Measurements from ENCODE around the gene SLC39A10.

Gene SLC39A10

DNA sequence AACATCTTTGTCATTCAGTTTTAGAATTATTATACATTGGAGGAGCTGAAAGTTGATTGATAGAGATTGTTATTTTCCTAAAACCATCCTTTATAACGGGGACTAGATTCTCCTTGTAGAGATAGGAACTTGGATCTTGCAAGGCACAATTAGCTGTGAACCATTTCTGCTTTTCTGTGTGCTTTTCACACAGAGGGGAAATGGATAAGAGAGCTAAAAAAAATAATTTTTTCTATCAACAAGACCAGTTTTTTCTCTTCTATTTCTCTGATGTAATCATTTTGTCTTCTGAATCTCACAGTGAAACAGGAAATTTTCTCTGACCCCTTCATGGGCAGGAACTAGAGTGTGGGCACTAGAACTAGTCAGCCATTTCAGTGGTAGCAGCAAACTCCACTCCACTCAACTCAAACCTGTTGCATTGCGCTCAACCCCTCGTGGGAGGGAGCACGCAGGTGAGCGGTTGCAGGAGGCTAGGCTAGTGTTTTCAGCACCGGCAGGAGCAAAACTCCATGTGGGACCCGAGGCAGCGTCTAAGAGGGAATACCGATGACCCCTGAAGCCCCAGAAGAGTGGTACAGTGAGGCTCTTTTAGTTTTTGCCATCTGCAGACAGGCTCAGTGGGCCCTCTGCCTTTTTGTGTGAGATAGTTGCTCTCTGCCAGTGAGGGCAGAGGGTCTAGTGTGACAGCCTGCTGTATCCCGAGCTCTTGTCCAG is 24.0 kb upstream of the SLC39A10 start:
- no peak overlapping the region for H3K4me3 ChIP-seq (replicated peaks; ENCODE audit: low read depth, low read length)
- TF ChIP-seq, protein P1, sequence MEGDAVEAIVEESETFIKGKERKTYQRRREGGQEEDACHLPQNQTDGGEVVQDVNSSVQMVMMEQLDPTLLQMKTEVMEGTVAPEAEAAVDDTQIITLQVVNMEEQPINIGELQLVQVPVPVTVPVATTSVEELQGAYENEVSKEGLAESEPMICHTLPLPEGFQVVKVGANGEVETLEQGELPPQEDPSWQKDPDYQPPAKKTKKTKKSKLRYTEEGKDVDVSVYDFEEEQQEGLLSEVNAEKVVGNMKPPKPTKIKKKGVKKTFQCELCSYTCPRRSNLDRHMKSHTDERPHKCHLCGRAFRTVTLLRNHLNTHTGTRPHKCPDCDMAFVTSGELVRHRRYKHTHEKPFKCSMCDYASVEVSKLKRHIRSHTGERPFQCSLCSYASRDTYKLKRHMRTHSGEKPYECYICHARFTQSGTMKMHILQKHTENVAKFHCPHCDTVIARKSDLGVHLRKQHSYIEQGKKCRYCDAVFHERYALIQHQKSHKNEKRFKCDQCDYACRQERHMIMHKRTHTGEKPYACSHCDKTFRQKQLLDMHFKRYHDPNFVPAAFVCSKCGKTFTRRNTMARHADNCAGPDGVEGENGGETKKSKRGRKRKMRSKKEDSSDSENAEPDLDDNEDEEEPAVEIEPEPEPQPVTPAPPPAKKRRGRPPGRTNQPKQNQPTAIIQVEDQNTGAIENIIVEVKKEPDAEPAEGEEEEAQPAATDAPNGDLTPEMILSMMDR (IDR thresholded peaks at IDR 0.05; ENCODE audit: insufficient read depth, low read length, poor library complexity, severe bottlenecking): no peak
- no peak for DNase-seq (ENCODE audit: extremely low read depth, insufficient read length)

DNA sequence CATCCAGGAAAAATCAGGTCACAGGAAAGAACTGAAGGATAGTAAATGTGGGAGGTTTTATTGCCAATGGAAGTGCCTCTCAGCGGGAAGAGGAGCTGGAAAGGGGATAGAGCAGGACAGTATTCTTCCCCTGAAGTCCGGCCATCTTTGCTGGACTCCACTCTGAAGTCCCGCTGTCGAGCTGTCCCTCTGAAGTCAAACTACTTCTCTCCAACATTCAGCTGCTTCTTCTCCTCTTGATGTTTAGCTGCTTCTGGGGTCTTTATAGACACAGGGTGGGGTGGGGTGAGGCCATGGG is 23.5 kb upstream of the SLC39A10 start:
- TF ChIP-seq, protein P1 (IDR thresholded peaks at IDR 0.05; ENCODE audit: insufficient read depth, low read length, poor library complexity, severe bottlenecking): no peak
- DNase-seq (ENCODE audit: extremely low read depth, insufficient read length): no peak
- no peaks in the 10 kb centered on the region for H3K36me3 ChIP-seq (ENCODE audit: control insufficient read depth, insufficient read depth, low read length)
- H3K4me3 ChIP-seq (replicated peaks; ENCODE audit: low read depth, low read length): no peak overlapping the region
- H3K27me3 ChIP-seq (replicated peaks; ENCODE audit: control insufficient read depth, insufficient read depth, low read length): no peaks in the 10 kb centered on the region

More for the DNA sequence above, 24.0 kb upstream of the SLC39A10 start:
- no peaks in the 10 kb centered on the region for H3K36me3 ChIP-seq (ENCODE audit: control insufficient read depth, insufficient read depth, low read length)
- H3K27me3 ChIP-seq (replicated peaks; ENCODE audit: control insufficient read depth, insufficient read depth, low read length): no peaks in the 10 kb centered on the region

DNA sequence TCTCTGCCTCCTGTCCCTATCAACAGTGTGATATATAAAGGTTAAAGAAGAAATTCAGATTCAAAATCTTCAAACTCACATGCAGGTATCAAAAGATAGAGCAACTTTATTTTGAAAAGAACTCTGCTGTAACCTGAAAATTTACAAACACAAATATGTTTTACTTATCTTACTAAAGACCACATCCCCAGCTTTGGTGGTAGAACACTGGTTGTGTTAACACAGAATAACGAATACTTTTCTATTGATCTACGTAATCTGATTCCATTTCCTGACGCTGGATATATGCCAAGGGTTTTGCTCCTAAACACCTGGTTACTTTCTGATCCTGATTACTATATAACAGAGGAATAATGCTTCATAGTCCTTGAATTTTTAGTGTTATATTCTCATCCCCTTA is 23.1 kb upstream of the SLC39A10 start:
- DNase-seq (ENCODE audit: extremely low read depth, insufficient read length): no peak

DNA sequence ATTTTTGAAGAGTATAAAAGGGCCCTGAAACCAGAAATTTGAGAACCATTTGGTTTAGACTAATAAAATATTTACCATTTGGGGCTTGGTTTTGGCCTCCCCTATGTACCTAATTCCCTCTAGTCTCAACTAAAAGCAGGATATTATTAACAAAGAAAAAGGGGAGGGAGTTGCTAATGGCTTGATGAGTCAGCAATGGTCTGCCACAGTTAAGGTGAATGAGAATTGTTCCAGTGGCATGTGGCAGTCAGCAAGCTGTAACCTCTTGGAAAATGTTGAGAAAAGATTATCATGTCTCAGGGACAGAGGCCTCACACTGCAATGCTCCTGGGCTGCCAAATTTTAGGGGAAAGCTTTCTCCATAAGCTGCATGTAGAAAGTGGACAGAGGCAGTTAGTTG is 20.1 kb upstream of the SLC39A10 start:
- TF ChIP-seq, protein P1 (IDR thresholded peaks at IDR 0.05; ENCODE audit: insufficient read depth, low read length, poor library complexity, severe bottlenecking): no peak
- Histone ChIP-seq H3K27me3 (replicated peaks; ENCODE audit: control insufficient read depth, insufficient read depth, low read length) (no peaks in the 10 kb centered on the region), H3K4me3 (replicated peaks; ENCODE audit: low read depth, low read length) (no peak overlapping the region), H3K36me3 (ENCODE audit: control insufficient read depth, insufficient read depth, low read length) (no peaks in the 10 kb centered on the region)
- no peak for DNase-seq (ENCODE audit: extremely low read depth, insufficient read length)

More for the DNA sequence above, 23.1 kb upstream of the SLC39A10 start:
- Histone ChIP-seq H3K27me3 (replicated peaks; ENCODE audit: control insufficient read depth, insufficient read depth, low read length) (no peaks in the 10 kb centered on the region), H3K4me3 (replicated peaks; ENCODE audit: low read depth, low read length) (no peak overlapping the region), H3K36me3 (ENCODE audit: control insufficient read depth, insufficient read depth, low read length) (no peaks in the 10 kb centered on the region)
- TF ChIP-seq, protein P1 (IDR thresholded peaks at IDR 0.05; ENCODE audit: insufficient read depth, low read length, poor library complexity, severe bottlenecking): no peak

DNA sequence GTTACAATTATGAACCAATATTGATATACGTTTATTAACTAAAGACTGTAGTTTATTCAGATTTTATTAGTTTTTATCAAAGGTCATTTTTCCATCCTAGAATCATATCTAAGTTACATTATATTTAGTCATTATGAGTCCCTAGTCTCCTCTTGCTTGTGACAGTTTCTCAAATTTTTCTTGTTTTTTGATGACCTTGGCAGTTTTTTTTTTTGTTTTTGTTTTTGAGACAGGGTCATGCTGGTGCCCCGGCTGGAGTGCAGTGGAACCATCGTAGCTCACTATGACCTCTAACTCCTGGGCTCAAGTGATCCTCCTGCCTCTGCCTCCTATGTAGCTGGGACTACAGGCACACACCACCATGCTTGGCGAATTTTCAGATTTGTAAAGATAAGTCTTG is 18.3 kb upstream of the SLC39A10 start:
- TF ChIP-seq, protein P1 (IDR thresholded peaks at IDR 0.05; ENCODE audit: insufficient read depth, low read length, poor library complexity, severe bottlenecking): no peak
- DNase-seq (ENCODE audit: extremely low read depth, insufficient read length): no peak

More for the DNA sequence above, 18.3 kb upstream of the SLC39A10 start:
- Histone ChIP-seq H3K27me3 (replicated peaks; ENCODE audit: control insufficient read depth, insufficient read depth, low read length) (no peaks in the 10 kb centered on the region), H3K36me3 (ENCODE audit: control insufficient read depth, insufficient read depth, low read length) (no peaks in the 10 kb centered on the region), H3K4me3 (replicated peaks; ENCODE audit: low read depth, low read length) (no peak overlapping the region)

All from GM06990 (cell line).